ENCODE results near the gene PDCD1LG2. TPM values are rescaled to one million over a fixed set of nuclear protein-coding genes. Genes with fewer than 3 reads are reported as not detected.

The PDCD1LG2 gene
- total and polyA plus RNA-seq, 8 donors: 0.18 to 2.3 (median 0.87) TPM; not detected in 2

GRCh38 chr9:5569409-5569808 is 59.1 kb downstream of the PDCD1LG2 start:
- no peaks in the 10 kb centered on the region for H3K9me3 ChIP-seq
- no peaks in the 10 kb centered on the region for H3K4me1 ChIP-seq
- TF ChIP-seq CTCF (IDR thresholded peaks at IDR 0.05) (no peak), POLR2A (IDR thresholded peaks at IDR 0.05) (no peak), POLR2AphosphoS5 (IDR thresholded peaks at IDR 0.05) (no peak), EP300 (IDR thresholded peaks at IDR 0.05) (no peak)
- no peak overlapping the region for H3K4me3 ChIP-seq
- no peaks in the 10 kb centered on the region for H3K36me3 ChIP-seq
- H3K27ac ChIP-seq: no peak overlapping the region
- no peak for DNase-seq
- no peaks in the 10 kb centered on the region for H3K27me3 ChIP-seq
- intact Hi-C loops (cut with DNase I; ENCODE audit: low total_unique reads): no loop called here

- 55 to 92% (median 83%) methylated on average over 1 of the region's 1 CpG for WGBS, 5 donors
- no peaks in the 10 kb centered on the region for H3K9me3 ChIP-seq
- H3K27me3 ChIP-seq: no peaks in the 10 kb centered on the region
- TF ChIP-seq POLR2AphosphoS5 (IDR thresholded peaks at IDR 0.05): no peak
- TF ChIP-seq CTCF (IDR thresholded peaks at IDR 0.05): no peak
- TF ChIP-seq EP300 (IDR thresholded peaks at IDR 0.05): no peak
- no peak for TF ChIP-seq POLR2A (IDR thresholded peaks at IDR 0.05)
- no peaks in the 10 kb centered on the region for H3K4me1 ChIP-seq
- no peaks in the 10 kb centered on the region for H3K36me3 ChIP-seq
- no peak overlapping the region for H3K27ac ChIP-seq
- intact Hi-C loops (cut with DNase I; ENCODE audit: low total_unique reads): no loop called here
- no peak for DNase-seq
- no peak overlapping the region for H3K4me3 ChIP-seq
Measured at GRCh38 chr9:5569891-5570290, 59.6 kb downstream of the PDCD1LG2 start.

- 72 to 89% (median 82%) methylated on average over 1 of the region's 1 CpG for WGBS, 5 donors
- H3K9me3 ChIP-seq: no peaks in the 10 kb centered on the region
- no peak overlapping the region for H3K4me3 ChIP-seq
- DNase-seq: no peak
- no peaks in the 10 kb centered on the region for H3K36me3 ChIP-seq
- TF ChIP-seq POLR2A (IDR thresholded peaks at IDR 0.05): no peak
- no peak for TF ChIP-seq EP300 (IDR thresholded peaks at IDR 0.05)
- no peak for TF ChIP-seq POLR2AphosphoS5 (IDR thresholded peaks at IDR 0.05)
- TF ChIP-seq CTCF (IDR thresholded peaks at IDR 0.05): no peak
- intact Hi-C loops (cut with DNase I; ENCODE audit: low total_unique reads): no loop called here
- H3K27me3 ChIP-seq: no peaks in the 10 kb centered on the region
- H3K27ac ChIP-seq: no peak overlapping the region
- no peaks in the 10 kb centered on the region for H3K4me1 ChIP-seq
Measured at GRCh38 chr9:5571629-5572232, 61.4 kb downstream of the PDCD1LG2 start.

GRCh38 chr9:5574097-5574496 is 63.8 kb downstream of the PDCD1LG2 start:
- WGBS, 5 donors: 97 to 98% (median 97%) methylated on average over 6 of the region's 6 CpGs
- intact Hi-C loops (cut with DNase I; ENCODE audit: low total_unique reads): no loop called here
- Histone ChIP-seq H3K4me3 (no peak overlapping the region), H3K27ac (no peak overlapping the region), H3K4me1 (no peaks in the 10 kb centered on the region), H3K36me3 (no peaks in the 10 kb centered on the region), H3K27me3 (no peaks in the 10 kb centered on the region), H3K9me3 (no peaks in the 10 kb centered on the region)
- DNase-seq: no peak
- no peak for TF ChIP-seq POLR2A (IDR thresholded peaks at IDR 0.05)
- no peak for TF ChIP-seq EP300 (IDR thresholded peaks at IDR 0.05)
- no peak for TF ChIP-seq CTCF (IDR thresholded peaks at IDR 0.05)
- TF ChIP-seq POLR2AphosphoS5 (IDR thresholded peaks at IDR 0.05): no peak

Measured in stomach (tissue), 9 donors.